ENCODE results near the gene PLPPR5.

Gene PLPPR5

DNA sequence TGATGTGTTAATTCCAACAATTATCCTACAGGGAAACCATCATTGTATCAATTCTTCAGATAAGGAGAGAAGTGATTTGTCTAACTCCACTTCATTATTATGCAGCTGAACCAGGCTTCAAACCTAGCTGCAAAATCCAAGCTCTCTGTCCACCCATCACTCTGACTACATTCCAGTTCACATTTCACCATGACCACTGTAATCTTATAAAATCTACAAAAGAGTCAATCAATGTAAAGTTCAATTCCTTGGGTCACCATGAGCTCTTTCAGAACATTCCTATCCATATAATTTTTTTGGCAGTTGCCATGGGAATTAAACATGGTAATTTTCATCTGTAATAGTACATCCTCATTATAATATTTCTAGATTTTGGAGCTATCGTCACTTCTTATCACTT lies 100.9 kb downstream of the PLPPR5 start:
- TF ChIP-seq CTCF (IDR thresholded peaks at IDR 0.05): no peak
- Histone ChIP-seq H3K27ac (no peak overlapping the region), H3K9me3 (ENCODE audit: control insufficient read depth, low read length) (no peaks in the 10 kb centered on the region), H2AFZ (no peak overlapping the region), H3K79me2 (no peaks in the 10 kb centered on the region), H3K9ac (no peak overlapping the region), H3K4me1 (no peaks in the 10 kb centered on the region), H3K27me3 (ENCODE audit: control insufficient read depth, insufficient read depth, low read length) (no peaks in the 10 kb centered on the region), H3K4me2 (ENCODE audit: low read length) (no peak overlapping the region), H3K36me3 (ENCODE audit: control insufficient read depth, insufficient read depth, low read length) (no peaks in the 10 kb centered on the region), H3K4me3 (ENCODE audit: low read depth, low read length) (no peak overlapping the region)

DNA sequence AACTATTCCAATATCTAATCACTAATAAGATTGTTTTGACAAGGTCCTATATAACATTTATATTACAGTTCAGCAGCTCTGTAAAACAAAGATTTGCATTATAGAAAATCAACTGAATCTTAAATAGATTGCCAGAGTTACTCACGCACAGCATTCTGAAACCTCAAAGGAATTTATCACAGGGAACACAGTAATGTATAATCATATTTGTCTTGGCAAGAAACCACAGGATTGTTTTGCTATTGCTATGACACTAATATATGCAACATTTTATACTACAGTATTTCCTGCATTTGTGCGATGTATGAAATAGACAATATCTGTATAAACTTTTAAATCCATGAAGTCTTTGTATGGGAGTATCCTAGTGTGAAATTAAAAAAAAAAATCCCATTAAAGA lies 101.4 kb downstream of the PLPPR5 start:
- H2AFZ ChIP-seq: no peak overlapping the region
- no peaks in the 10 kb centered on the region for H3K9me3 ChIP-seq (ENCODE audit: control insufficient read depth, low read length)
- H3K27ac ChIP-seq: no peak overlapping the region
- no peaks in the 10 kb centered on the region for H3K79me2 ChIP-seq
- no peaks in the 10 kb centered on the region for H3K36me3 ChIP-seq (ENCODE audit: control insufficient read depth, insufficient read depth, low read length)
- TF ChIP-seq CTCF (IDR thresholded peaks at IDR 0.05): no peak
- H3K4me2 ChIP-seq (ENCODE audit: low read length): no peak overlapping the region
- H3K9ac ChIP-seq: no peak overlapping the region
- no peaks in the 10 kb centered on the region for H3K4me1 ChIP-seq
- no peaks in the 10 kb centered on the region for H3K27me3 ChIP-seq (ENCODE audit: control insufficient read depth, insufficient read depth, low read length)
- H3K4me3 ChIP-seq (ENCODE audit: low read depth, low read length): no peak overlapping the region

DNA sequence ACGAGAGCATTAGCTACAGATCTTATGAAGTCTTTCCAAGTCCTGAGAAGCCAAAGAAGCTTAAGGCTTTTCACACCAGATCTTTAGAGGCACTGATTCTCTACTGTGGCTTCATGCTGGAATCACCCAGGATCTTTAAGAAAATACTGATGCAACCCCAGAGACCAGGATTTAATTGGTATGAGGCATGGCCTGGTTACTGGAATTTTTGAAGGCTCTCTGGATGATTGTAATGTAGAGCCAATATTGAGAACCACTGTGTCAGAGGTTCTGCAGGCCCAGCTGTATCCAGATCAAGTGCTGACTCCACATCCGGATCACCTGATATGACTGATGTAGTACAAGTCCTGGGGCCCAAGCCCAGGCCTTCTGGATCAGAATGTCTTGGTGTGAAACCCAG lies 105.7 kb downstream of the PLPPR5 start:
- Histone ChIP-seq H3K36me3 (ENCODE audit: control insufficient read depth, insufficient read depth, low read length) (no peaks in the 10 kb centered on the region), H3K27ac (no peak overlapping the region), H3K4me3 (ENCODE audit: low read depth, low read length) (no peak overlapping the region), H3K9ac (no peak overlapping the region), H2AFZ (no peak overlapping the region), H3K4me2 (ENCODE audit: low read length) (no peak overlapping the region), H3K9me3 (ENCODE audit: control insufficient read depth, low read length) (no peaks in the 10 kb centered on the region), H3K79me2 (no peaks in the 10 kb centered on the region), H3K4me1 (no peaks in the 10 kb centered on the region), H3K27me3 (ENCODE audit: control insufficient read depth, insufficient read depth, low read length) (no peaks in the 10 kb centered on the region)
- TF ChIP-seq CTCF (IDR thresholded peaks at IDR 0.05): no peak

DNA sequence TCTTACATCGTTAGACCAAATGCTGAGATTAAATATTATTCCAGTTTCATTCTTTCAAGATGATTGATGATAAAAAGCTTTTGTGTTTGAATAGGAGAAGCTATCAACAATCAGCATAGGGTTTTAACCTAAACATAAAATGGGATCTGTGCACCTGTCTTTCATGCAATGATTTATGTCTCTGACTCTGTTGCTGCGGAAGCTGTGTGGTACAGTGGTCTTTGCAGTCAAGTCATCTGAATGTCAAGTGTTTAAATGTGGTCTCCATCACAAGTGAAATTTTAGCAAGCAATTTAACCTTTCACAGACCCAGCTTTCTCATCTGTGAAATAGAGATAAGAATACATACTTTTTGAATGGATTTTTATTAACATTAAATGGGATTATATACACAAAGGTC lies 107.2 kb downstream of the PLPPR5 start:
- no peaks in the 10 kb centered on the region for H3K4me1 ChIP-seq
- no peak overlapping the region for H3K9ac ChIP-seq
- H3K9me3 ChIP-seq (ENCODE audit: control insufficient read depth, low read length): no peaks in the 10 kb centered on the region
- H3K27ac ChIP-seq: no peak overlapping the region
- no peak overlapping the region for H3K4me2 ChIP-seq (ENCODE audit: low read length)
- H3K4me3 ChIP-seq (ENCODE audit: low read depth, low read length): no peak overlapping the region
- no peaks in the 10 kb centered on the region for H3K27me3 ChIP-seq (ENCODE audit: control insufficient read depth, insufficient read depth, low read length)
- no peak overlapping the region for H2AFZ ChIP-seq
- TF ChIP-seq CTCF (IDR thresholded peaks at IDR 0.05): no peak
- no peaks in the 10 kb centered on the region for H3K36me3 ChIP-seq (ENCODE audit: control insufficient read depth, insufficient read depth, low read length)
- H3K79me2 ChIP-seq: no peaks in the 10 kb centered on the region

DNA sequence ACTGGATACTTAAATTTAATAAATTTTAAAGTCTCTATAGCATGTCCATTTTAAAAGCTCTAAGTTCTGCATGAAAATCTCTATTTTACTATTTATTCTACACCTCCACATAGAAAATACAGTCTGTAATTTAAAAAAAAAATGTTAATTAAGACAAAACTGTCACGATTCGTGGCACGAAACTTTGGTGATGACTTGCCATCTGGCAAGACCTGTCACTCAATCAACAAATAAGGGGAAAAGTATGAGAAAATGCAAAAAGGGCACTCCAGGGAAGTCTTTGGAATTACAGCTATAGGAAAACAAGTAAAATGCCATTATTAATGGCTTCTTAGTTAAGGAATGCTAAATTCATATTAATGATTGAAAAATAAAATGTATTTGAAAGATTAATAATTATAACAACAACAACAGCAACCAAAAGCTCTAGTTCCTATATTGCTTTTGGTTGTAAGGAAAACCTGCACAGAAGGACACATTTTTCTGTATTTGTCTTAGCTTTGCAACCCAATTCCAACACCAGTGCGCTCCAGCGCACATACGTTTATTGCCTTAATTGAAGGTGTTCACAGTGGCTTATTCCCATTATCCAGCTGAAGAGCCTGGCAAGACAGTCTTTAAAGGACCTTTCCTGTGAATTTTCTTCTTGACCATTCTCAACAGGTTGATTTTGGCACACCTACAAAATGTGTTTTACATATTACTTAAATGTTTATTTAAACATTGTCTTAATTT lies 107.8 kb downstream of the PLPPR5 start:
- H3K36me3 ChIP-seq (ENCODE audit: control insufficient read depth, insufficient read depth, low read length): no peaks in the 10 kb centered on the region
- no peak overlapping the region for H2AFZ ChIP-seq
- H3K27ac ChIP-seq: no peak overlapping the region
- no peaks in the 10 kb centered on the region for H3K9me3 ChIP-seq (ENCODE audit: control insufficient read depth, low read length)
- H3K27me3 ChIP-seq (ENCODE audit: control insufficient read depth, insufficient read depth, low read length): no peaks in the 10 kb centered on the region
- TF ChIP-seq CTCF (IDR thresholded peaks at IDR 0.05): no peak
- H3K4me2 ChIP-seq (ENCODE audit: low read length): no peak overlapping the region
- H3K4me1 ChIP-seq: no peaks in the 10 kb centered on the region
- no peaks in the 10 kb centered on the region for H3K79me2 ChIP-seq
- H3K4me3 ChIP-seq (ENCODE audit: low read depth, low read length): no peak overlapping the region
- no peak overlapping the region for H3K9ac ChIP-seq

Measured in parathyroid adenoma (tissue), 2 donors.